HG02798 (cell line): ENCODE results near the gene HSD11B1L.
A peak's percentile ranks its signal among the peaks of the same experiment; 100 is the strongest.
"Not testable (repeated sequence)": the region's sequence is repeated elsewhere in the genome, so short reads cannot be mapped to it uniquely, and the experiment has no call there.

ENCODE experiments used
- ATAC-seq: cut with Tn5 transposase; IDR thresholded peaks from one replicate; pipeline ENCODE4 v1.9.1; 2021; ENCODE audit warnings: mild to moderate bottlenecking; ENCODE audit not compliant: unreplicated experiment, poor library complexity

Gene HSD11B1L

GRCh38 chr19:5719961-5720790 lies 39.3 kb downstream of the HSD11B1L start, which contains the start of the genes CATSPERD and LONP1:
Gene CATSPERD, plus strand, starts transcription at chr19:5720637. Its CDS starts 101 bp downstream, at chr19:5720738.
Gene LONP1, minus strand, starts transcription at chr19:5720146. Its CDS starts 14 bp downstream, at chr19:5720132.
- peak; percentile 91 for ATAC-seq

- no peak for ATAC-seq
Measured at GRCh38 chr19:5727453-5728050, 46.7 kb downstream of the HSD11B1L start.

GRCh38 chr19:5733172-5733571 lies 52.3 kb downstream of the HSD11B1L start:
- not testable (repeated sequence) for ATAC-seq
